Measurements from ENCODE around the gene ATG13. TPM values are rescaled to one million over a fixed set of nuclear protein-coding genes. Genes with fewer than 3 reads are reported as not detected.

Gene ATG13
- total and polyA plus RNA-seq, 12 donors = 31.0 to 177 (median 88.8) TPM

GRCh38 chr11:46697723-46698122 lies 80.4 kb downstream of the ATG13 start:
- intact Hi-C loops (cut with DNase I) = no loop called here
- H3K4me1 ChIP-seq (replicated peaks in 1 of 2) = peaks cover 42 to 70% of the 10 kb centered on the region in 2 donors
- H3K27me3 ChIP-seq = no peaks in the 10 kb centered on the region
- no peak overlapping the region for H3K4me3 ChIP-seq
- H3K27ac ChIP-seq = peak overlapping the region in 3 of 5 donors; percentile 66 to 80 (median 68)
- DNase-seq = no peak
- WGBS, 4 donors = 45 to 58% (median 51%) methylated on average over 2 of the region's 2 CpGs
- H3K9me3 ChIP-seq (replicated peaks in 1 of 3) = no peaks in the 10 kb centered on the region
- peaks cover 0 to 37% of the 10 kb centered on the region in 2 donors for H3K36me3 ChIP-seq (replicated peaks in 1 of 2)
- TF ChIP-seq CTCF (IDR thresholded peaks at IDR 0.05) (no peak), POLR2A (IDR thresholded peaks at IDR 0.05) (no peak)

- Histone ChIP-seq H3K36me3 (replicated peaks in 1 of 2) (peaks cover 0 to 39% of the 10 kb centered on the region in 2 donors), H3K4me3 (no peak overlapping the region), H3K9me3 (replicated peaks in 1 of 3) (no peaks in the 10 kb centered on the region), H3K4me1 (replicated peaks in 1 of 2) (peaks cover 42 to 70% of the 10 kb centered on the region in 2 donors), H3K27me3 (no peaks in the 10 kb centered on the region), H3K27ac (peak overlapping the region in 2 of 5 donors; percentile 45 to 80)
- WGBS, 4 donors = 35 to 67% (median 44%) methylated on average over 1 of the region's 1 CpG
- TF ChIP-seq POLR2A (IDR thresholded peaks at IDR 0.05) = no peak
- no peak for TF ChIP-seq CTCF (IDR thresholded peaks at IDR 0.05)
- intact Hi-C loops (cut with DNase I) = no loop called here
- no peak for DNase-seq
Observed at GRCh38 chr11:46698597-46698996, 81.2 kb downstream of the ATG13 start.

- intact Hi-C loops (cut with DNase I) = no loop called here
- TF ChIP-seq POLR2A (IDR thresholded peaks at IDR 0.05) (peak in 1 of 2 donors; percentile 89), CTCF (IDR thresholded peaks at IDR 0.05) (no peak)
- Histone ChIP-seq H3K4me3 (peak within 1 kb of the TSS; percentile 25 to 93 (median 85)), H3K27ac (peak within 1 kb of the TSS; percentile 61 to 91 (median 90)), H3K4me1 (replicated peaks in 1 of 2) (peaks cover 39 to 55% of the 10 kb centered on the region in 2 donors), H3K36me3 (replicated peaks in 1 of 2) (peaks cover 0 to 39% of the 10 kb centered on the region in 2 donors), H3K9me3 (replicated peaks in 1 of 3) (no peaks in the 10 kb centered on the region), H3K27me3 (no peaks in the 10 kb centered on the region)
- DNase-seq = peak; percentile 99 to 100 (median 99)
- WGBS, 4 donors = 0 to 1% (median 0%) methylated on average over 13 to 44 of the region's 44 CpGs
Observed at GRCh38 chr11:46700241-46701077, 83.1 kb downstream of the ATG13 start, which contains the start of the genes ARHGAP1 and ZNF408. TSS of gene ARHGAP1 (minus strand) at chr11:46700619. CDS start at chr11:46696107, 4,512 bp downstream. TSS of gene ZNF408 (plus strand) at chr11:46701031. CDS start at chr11:46701048, 17 bp downstream.

- intact Hi-C loops (cut with DNase I) = no loop called here
- 0 to 2% (median 1%) methylated on average over 27 to 29 of the region's 29 CpGs for WGBS, 4 donors
- H3K36me3 ChIP-seq (replicated peaks in 1 of 2) = peaks cover 0 to 41% of the 10 kb centered on the region in 2 donors
Observed at GRCh38 chr11:46701078-46701654, 83.8 kb downstream of the ATG13 start.

More at GRCh38 chr11:46701078-46701654, 83.8 kb downstream of the ATG13 start:
- no peak for DNase-seq
- TF ChIP-seq POLR2A (IDR thresholded peaks at IDR 0.05) (no peak), CTCF (IDR thresholded peaks at IDR 0.05) (no peak)
- Histone ChIP-seq H3K4me1 (replicated peaks in 1 of 2) (peaks cover 32 to 48% of the 10 kb centered on the region in 2 donors), H3K27ac (peak overlapping the region; percentile 61 to 91 (median 90)), H3K9me3 (replicated peaks in 1 of 3) (no peaks in the 10 kb centered on the region), H3K4me3 (peak overlapping the region; percentile 25 to 93 (median 85)), H3K27me3 (no peaks in the 10 kb centered on the region)

All from adrenal gland (tissue), 12 donors.